NOMO-1 (cell line): ENCODE measurements around the gene TRPM3.

Experiments
- DNase-seq, 2 experiments: peaks; one replicate each; lab custom pipeline; 2025; ENCODE audit not compliant: unreplicated experiment in 2 of 2; lab: John Stamatoyannopoulos, UW

The TRPM3 gene

GRCh38 chr9:71105192-71105591 lies 16.2 kb downstream of the TRPM3 start:
- no peak for DNase-seq

- DNase-seq = no peak
Observed at GRCh38 chr9:71098801-71099200, 22.6 kb downstream of the TRPM3 start.

GRCh38 chr9:71097671-71098070 lies 23.8 kb downstream of the TRPM3 start:
- DNase-seq = no peak

- no peak for DNase-seq
Observed at GRCh38 chr9:71096421-71097108, 24.9 kb downstream of the TRPM3 start.

GRCh38 chr9:71094708-71095251 lies 26.6 kb downstream of the TRPM3 start:
- DNase-seq = no peak

GRCh38 chr9:71090896-71091295 lies 30.5 kb downstream of the TRPM3 start:
- no peak for DNase-seq

- DNase-seq = no peak
Observed at GRCh38 chr9:71079451-71079850, 42.0 kb downstream of the TRPM3 start.

- DNase-seq = no peak
Observed at GRCh38 chr9:71076096-71076495, 45.3 kb downstream of the TRPM3 start.

GRCh38 chr9:71073494-71073893 lies 47.9 kb downstream of the TRPM3 start:
- DNase-seq = no peak

- no peak for DNase-seq
Observed at GRCh38 chr9:71072587-71072986, 48.8 kb downstream of the TRPM3 start.

GRCh38 chr9:71071633-71072032 lies 49.8 kb downstream of the TRPM3 start:
- no peak for DNase-seq

GRCh38 chr9:71058660-71059059 lies 62.8 kb downstream of the TRPM3 start:
- DNase-seq = no peak

GRCh38 chr9:71052287-71052686 lies 69.1 kb downstream of the TRPM3 start:
- no peak for DNase-seq

- DNase-seq = no peak
Observed at GRCh38 chr9:71048280-71048679, 73.1 kb downstream of the TRPM3 start.

- DNase-seq = no peak
Observed at GRCh38 chr9:71042448-71042990, 78.9 kb downstream of the TRPM3 start.

- no peak for DNase-seq
Observed at GRCh38 chr9:71037521-71037920, 83.9 kb downstream of the TRPM3 start.

- DNase-seq = no peak
Observed at GRCh38 chr9:71036501-71036900, 84.9 kb downstream of the TRPM3 start.

- no peak for DNase-seq
Observed at GRCh38 chr9:71032779-71033178, 88.6 kb downstream of the TRPM3 start.

- no peak for DNase-seq
Observed at GRCh38 chr9:71025728-71026127, 95.7 kb downstream of the TRPM3 start.

- DNase-seq = no peak
Observed at GRCh38 chr9:71025201-71025600, 96.2 kb downstream of the TRPM3 start.

- DNase-seq = no peak
Observed at GRCh38 chr9:71010258-71010657, 111.2 kb downstream of the TRPM3 start.

GRCh38 chr9:71005456-71005855 lies 116.0 kb downstream of the TRPM3 start:
- DNase-seq = no peak

GRCh38 chr9:71004196-71004595 lies 117.2 kb downstream of the TRPM3 start:
- no peak for DNase-seq
